ENCODE measurements around the gene CCDC9B.

GRCh38 chr15:40334941-40335795 is 5.6 kb downstream of the CCDC9B start:
- no peak for TF ChIP-seq CTCF (IDR thresholded peaks at IDR 0.05)
- no peak for TF ChIP-seq POLR2A (IDR thresholded peaks at IDR 0.05)

Measured in uterus (tissue), 2 donors.